Measurements from ENCODE around the gene DLL3. TPM values are rescaled to one million over a fixed set of nuclear protein-coding genes. Genes with fewer than 3 reads are reported as not detected.

DLL3 gene
- total RNA-seq, 1 experiment from 2014 or later, result 0.05 TPM

GRCh38 chr19:39539518-39540332, 41.0 kb downstream of the DLL3 start, which contains the start of gene EID2:
EID2 (minus strand) TSS chr19:39540161; CDS start chr19:39540079, 82 bp downstream.
- H3K36me3 ChIP-seq, result peaks cover 12% of the 10 kb centered on the region
- H3K27me3 ChIP-seq (replicated peaks), result no peaks in the 10 kb centered on the region
- H3K4me1 ChIP-seq (replicated peaks), result peaks cover 4% of the 10 kb centered on the region
- H3K4me3 ChIP-seq, result peak within 1 kb of the TSS; percentile 91
- DNase-seq (ENCODE audit: low read depth in 1 of 2, low spot score in 2 of 2), result peak; percentile 88 to 96
- no peaks in the 10 kb centered on the region for H3K9me3 ChIP-seq (replicated peaks)
- peak within 1 kb of the TSS; percentile 64 for H3K27ac ChIP-seq

- DNase-seq (ENCODE audit: low read depth in 1 of 2, low spot score in 2 of 2), result no peak
- H3K4me3 ChIP-seq, result peak overlapping the region; percentile 91
- no peaks in the 10 kb centered on the region for H3K27me3 ChIP-seq (replicated peaks)
- H3K36me3 ChIP-seq, result peaks cover 12% of the 10 kb centered on the region
- peaks cover 5% of the 10 kb centered on the region for H3K4me1 ChIP-seq (replicated peaks)
- no peaks in the 10 kb centered on the region for H3K9me3 ChIP-seq (replicated peaks)
- no peak overlapping the region for H3K27ac ChIP-seq
Measured at GRCh38 chr19:39540333-39540673, 41.6 kb downstream of the DLL3 start.

GRCh38 chr19:39542206-39542605, 43.5 kb downstream of the DLL3 start:
- peak; percentile 22 to 33 for DNase-seq (ENCODE audit: low read depth in 1 of 2, low spot score in 2 of 2)
- Histone ChIP-seq H3K9me3 (replicated peaks) (no peaks in the 10 kb centered on the region), H3K27me3 (replicated peaks) (no peaks in the 10 kb centered on the region), H3K4me1 (replicated peaks) (peaks cover 5% of the 10 kb centered on the region), H3K27ac (no peak overlapping the region), H3K36me3 (peaks cover 12% of the 10 kb centered on the region), H3K4me3 (no peak overlapping the region)

GRCh38 chr19:39543477-39543857, 44.7 kb downstream of the DLL3 start:
- H3K4me1 ChIP-seq (replicated peaks), result peaks cover 5% of the 10 kb centered on the region
- DNase-seq (ENCODE audit: low read depth in 1 of 2, low spot score in 2 of 2), result peak in 1 of 2 experiments; percentile 2

GRCh38 chr19:39544226-39544903, 45.6 kb downstream of the DLL3 start:
- no peak overlapping the region for H3K4me3 ChIP-seq
- H3K4me1 ChIP-seq (replicated peaks), result peaks cover 5% of the 10 kb centered on the region
- no peak overlapping the region for H3K27ac ChIP-seq
- DNase-seq (ENCODE audit: low read depth in 1 of 2, low spot score in 2 of 2), result peak; percentile 15 to 46
- H3K9me3 ChIP-seq (replicated peaks), result no peaks in the 10 kb centered on the region
- no peaks in the 10 kb centered on the region; the same call in 1 of the 2 replicates for H3K27me3 ChIP-seq (replicated peaks)
- H3K36me3 ChIP-seq, result peaks cover 6% of the 10 kb centered on the region

More at GRCh38 chr19:39543477-39543857, 44.7 kb downstream of the DLL3 start:
- peaks cover 12% of the 10 kb centered on the region for H3K36me3 ChIP-seq
- no peak overlapping the region for H3K27ac ChIP-seq
- H3K4me3 ChIP-seq, result no peak overlapping the region
- H3K27me3 ChIP-seq (replicated peaks), result no peaks in the 10 kb centered on the region
- no peaks in the 10 kb centered on the region for H3K9me3 ChIP-seq (replicated peaks)

- H3K4me3 ChIP-seq, result no peak overlapping the region
- no peak for DNase-seq (ENCODE audit: low read depth in 1 of 2, low spot score in 2 of 2)
- peaks cover 5% of the 10 kb centered on the region for H3K4me1 ChIP-seq (replicated peaks)
- no peak overlapping the region for H3K27ac ChIP-seq
- no peaks in the 10 kb centered on the region for H3K9me3 ChIP-seq (replicated peaks)
- no peaks in the 10 kb centered on the region; the same call in 1 of the 2 replicates for H3K27me3 ChIP-seq (replicated peaks)
- H3K36me3 ChIP-seq, result peaks cover under 1% of the 10 kb centered on the region
Measured at GRCh38 chr19:39544911-39545310, 46.2 kb downstream of the DLL3 start.

GRCh38 chr19:39546599-39546998, 47.9 kb downstream of the DLL3 start:
- no peaks in the 10 kb centered on the region for H3K9me3 ChIP-seq (replicated peaks)
- no peaks in the 10 kb centered on the region; the same call in 1 of the 2 replicates for H3K27me3 ChIP-seq (replicated peaks)
- H3K4me3 ChIP-seq, result no peak overlapping the region
- DNase-seq (ENCODE audit: low read depth in 1 of 2, low spot score in 2 of 2), result no peak
- no peaks in the 10 kb centered on the region for H3K36me3 ChIP-seq
- H3K27ac ChIP-seq, result no peak overlapping the region
- peaks cover 5% of the 10 kb centered on the region for H3K4me1 ChIP-seq (replicated peaks)

GRCh38 chr19:39550197-39550596, 51.5 kb downstream of the DLL3 start:
- no peak overlapping the region for H3K27ac ChIP-seq
- H3K27me3 ChIP-seq (replicated peaks), result peaks cover 10% of the 10 kb centered on the region; the same call in 1 of the 2 replicates
- no peak for DNase-seq (ENCODE audit: low read depth in 1 of 2, low spot score in 2 of 2)
- no peaks in the 10 kb centered on the region for H3K9me3 ChIP-seq (replicated peaks)
- H3K4me1 ChIP-seq (replicated peaks), result no peaks in the 10 kb centered on the region
- H3K36me3 ChIP-seq, result no peaks in the 10 kb centered on the region
- H3K4me3 ChIP-seq, result no peak overlapping the region

- DNase-seq (ENCODE audit: low read depth in 1 of 2, low spot score in 2 of 2), result no peak
- Histone ChIP-seq H3K4me3 (no peak overlapping the region), H3K27ac (no peak overlapping the region), H3K4me1 (replicated peaks) (no peaks in the 10 kb centered on the region), H3K27me3 (replicated peaks) (peaks cover 10% of the 10 kb centered on the region; the same call in 1 of the 2 replicates), H3K36me3 (no peaks in the 10 kb centered on the region), H3K9me3 (replicated peaks) (no peaks in the 10 kb centered on the region)
Measured at GRCh38 chr19:39553082-39553652, 54.4 kb downstream of the DLL3 start.

- H3K27ac ChIP-seq, result no peak overlapping the region
- H3K4me1 ChIP-seq (replicated peaks), result no peaks in the 10 kb centered on the region
- no peaks in the 10 kb centered on the region for H3K36me3 ChIP-seq
Measured at GRCh38 chr19:39554701-39555311, 56.1 kb downstream of the DLL3 start.

GRCh38 chr19:39555883-39556282, 57.1 kb downstream of the DLL3 start:
- H3K4me1 ChIP-seq (replicated peaks), result no peaks in the 10 kb centered on the region
- DNase-seq (ENCODE audit: low read depth in 1 of 2, low spot score in 2 of 2), result no peak
- peaks cover 10% of the 10 kb centered on the region; the same call in 1 of the 2 replicates for H3K27me3 ChIP-seq (replicated peaks)
- H3K4me3 ChIP-seq, result no peak overlapping the region
- H3K36me3 ChIP-seq, result no peaks in the 10 kb centered on the region
- H3K27ac ChIP-seq, result no peak overlapping the region
- no peaks in the 10 kb centered on the region for H3K9me3 ChIP-seq (replicated peaks)

More at GRCh38 chr19:39554701-39555311, 56.1 kb downstream of the DLL3 start:
- Histone ChIP-seq H3K27me3 (replicated peaks) (peaks cover 10% of the 10 kb centered on the region; the same call in 1 of the 2 replicates), H3K9me3 (replicated peaks) (no peaks in the 10 kb centered on the region), H3K4me3 (no peak overlapping the region)
- no peak for DNase-seq (ENCODE audit: low read depth in 1 of 2, low spot score in 2 of 2)
